ENCODE data around the gene HK1.

Gene HK1

DNA sequence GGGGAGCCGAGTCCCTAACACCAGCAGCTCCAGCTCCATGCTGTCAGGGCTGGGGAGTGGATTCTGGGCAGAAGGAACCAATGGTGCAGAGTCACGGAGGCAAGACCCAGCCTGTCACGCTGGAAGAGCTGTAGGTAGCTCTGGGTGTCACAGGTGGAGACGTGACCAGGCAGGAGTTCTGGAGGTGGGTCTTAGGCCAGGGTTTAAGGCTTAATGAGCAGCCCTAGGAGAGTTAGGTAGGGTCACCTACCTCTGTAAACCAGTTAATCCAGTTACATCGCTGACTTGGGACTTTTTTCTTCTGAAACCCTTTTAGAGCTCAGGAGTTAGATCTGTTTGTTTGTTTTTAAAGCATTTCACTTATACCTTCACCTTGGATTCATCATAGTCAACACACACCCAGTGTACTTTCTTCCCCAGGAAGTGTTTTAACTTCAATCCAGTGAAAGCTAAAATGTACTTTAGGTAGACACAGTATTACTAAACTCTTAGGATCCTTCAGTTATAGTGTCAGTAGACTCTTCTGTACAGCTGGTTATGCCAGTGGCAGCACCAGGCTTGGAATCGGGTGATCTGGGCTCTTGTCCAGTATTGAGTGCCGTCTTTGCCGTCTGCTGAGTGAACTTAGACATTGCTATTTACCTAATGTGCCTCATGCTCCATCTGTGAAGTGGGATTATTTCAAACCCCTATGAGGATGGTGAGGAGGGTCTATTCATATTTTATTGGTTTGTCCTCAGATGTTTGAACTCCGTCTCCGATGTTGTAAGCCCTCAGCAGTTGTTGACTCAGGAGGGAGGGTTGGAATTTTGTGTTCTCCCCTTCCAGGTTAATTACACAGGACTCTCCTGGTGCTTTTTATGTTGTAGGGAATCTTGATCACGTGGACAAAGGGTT is 107.4 kb downstream of the HK1 start:
- H3K9me3 ChIP-seq (ENCODE audit: control insufficient read depth, insufficient read depth, low read depth, low read length) = no peaks in the 10 kb centered on the region
- no peaks in the 10 kb centered on the region for H3K4me1 ChIP-seq (ENCODE audit: control insufficient read depth, insufficient read depth, low read length)
- H3K27ac ChIP-seq (ENCODE audit: extremely low read depth, low read depth, low read length) = no peak overlapping the region
- H3K36me3 ChIP-seq (ENCODE audit: control insufficient read depth in 2 of 2, insufficient read depth in 1 of 2, low read length in 2 of 2) = peaks cover 16 to 79% of the 10 kb centered on the region in 2 experiments
- H3K4me3 ChIP-seq (ENCODE audit: low read depth, low read length) = no peak overlapping the region
- no peak for TF ChIP-seq ZNF138 (tag by site-specific recombination; IDR thresholded peaks at IDR 0.05; ENCODE audit: borderline replicate concordance)
- TF ChIP-seq ZFP3 (tag by site-specific recombination; IDR thresholded peaks at IDR 0.05; ENCODE audit: low read depth) = no peak
- no peak for TF ChIP-seq ZNF391 (tag by site-specific recombination; IDR thresholded peaks at IDR 0.05; ENCODE audit: borderline replicate concordance, low read depth)
- no peak for TF ChIP-seq ZNF555 (tag by site-specific recombination; conservative IDR thresholded peaks at IDR 0.05)
- TF ChIP-seq, protein P1, sequence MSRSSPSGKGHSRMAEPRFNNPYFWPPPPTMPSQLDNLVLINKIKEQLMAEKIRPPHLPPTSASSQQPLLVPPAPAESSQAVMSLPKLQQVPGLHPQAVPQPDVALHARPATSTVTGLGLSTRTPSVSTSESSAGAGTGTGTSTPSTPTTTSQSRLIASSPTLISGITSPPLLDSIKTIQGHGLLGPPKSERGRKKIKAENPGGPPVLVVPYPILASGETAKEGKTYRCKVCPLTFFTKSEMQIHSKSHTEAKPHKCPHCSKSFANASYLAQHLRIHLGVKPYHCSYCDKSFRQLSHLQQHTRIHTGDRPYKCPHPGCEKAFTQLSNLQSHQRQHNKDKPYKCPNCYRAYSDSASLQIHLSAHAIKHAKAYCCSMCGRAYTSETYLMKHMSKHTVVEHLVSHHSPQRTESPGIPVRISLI (tag by site-specific recombination; IDR thresholded peaks at IDR 0.05) = no peak
- no peak for TF ChIP-seq ZSCAN30 (tag by site-specific recombination; IDR thresholded peaks at IDR 0.05)
- TF ChIP-seq ZNF629 (tag by site-specific recombination; IDR thresholded peaks at IDR 0.05) = no peak
- TF ChIP-seq HOXD13 (CRISPR knock-in tag; IDR thresholded peaks at IDR 0.05; ENCODE audit: borderline replicate concordance) = no peak
- no peak for TF ChIP-seq ZNF155 (tag by site-specific recombination; IDR thresholded peaks at IDR 0.05)
- TF ChIP-seq ZNF530 (tag by site-specific recombination; IDR thresholded peaks at IDR 0.05; ENCODE audit: low read depth) = no peak
- no peak for TF ChIP-seq ZNF843 (tag by site-specific recombination; IDR thresholded peaks at IDR 0.05)
- TF ChIP-seq, protein P2, sequence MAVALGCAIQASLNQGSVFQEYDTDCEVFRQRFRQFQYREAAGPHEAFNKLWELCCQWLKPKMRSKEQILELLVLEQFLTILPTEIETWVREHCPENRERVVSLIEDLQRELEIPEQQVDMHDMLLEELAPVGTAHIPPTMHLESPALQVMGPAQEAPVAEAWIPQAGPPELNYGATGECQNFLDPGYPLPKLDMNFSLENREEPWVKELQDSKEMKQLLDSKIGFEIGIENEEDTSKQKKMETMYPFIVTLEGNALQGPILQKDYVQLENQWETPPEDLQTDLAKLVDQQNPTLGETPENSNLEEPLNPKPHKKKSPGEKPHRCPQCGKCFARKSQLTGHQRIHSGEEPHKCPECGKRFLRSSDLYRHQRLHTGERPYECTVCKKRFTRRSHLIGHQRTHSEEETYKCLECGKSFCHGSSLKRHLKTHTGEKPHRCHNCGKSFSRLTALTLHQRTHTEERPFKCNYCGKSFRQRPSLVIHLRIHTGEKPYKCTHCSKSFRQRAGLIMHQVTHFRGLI (tag by site-specific recombination; IDR thresholded peaks at IDR 0.05) = no peak
- TF ChIP-seq, protein P3, sequence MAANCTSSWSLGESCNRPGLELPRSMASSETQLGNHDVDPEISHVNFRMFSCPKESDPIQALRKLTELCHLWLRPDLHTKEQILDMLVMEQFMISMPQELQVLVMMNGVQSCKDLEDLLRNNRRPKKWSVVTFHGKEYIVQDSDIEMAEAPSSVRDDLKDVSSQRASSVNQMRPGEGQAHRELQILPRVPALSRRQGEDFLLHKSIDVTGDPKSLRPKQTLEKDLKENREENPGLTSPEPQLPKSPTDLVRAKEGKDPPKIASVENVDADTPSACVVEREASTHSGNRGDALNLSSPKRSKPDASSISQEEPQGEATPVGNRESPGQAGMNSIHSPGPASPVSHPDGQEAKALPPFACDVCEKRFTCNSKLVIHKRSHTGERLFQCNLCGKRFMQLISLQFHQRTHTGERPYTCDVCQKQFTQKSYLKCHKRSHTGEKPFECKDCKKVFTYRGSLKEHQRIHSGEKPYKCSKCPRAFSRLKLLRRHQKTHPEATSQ (tag by site-specific recombination; IDR thresholded peaks at IDR 0.05) = no peak
- TF ChIP-seq MZF1 (tag by site-specific recombination; IDR thresholded peaks at IDR 0.05; ENCODE audit: borderline replicate concordance) = no peak
- TF ChIP-seq ZNF473 (tag by site-specific recombination; IDR thresholded peaks at IDR 0.05) = no peak
- no peak for TF ChIP-seq ZNF571 (tag by site-specific recombination; IDR thresholded peaks at IDR 0.05)
- TF ChIP-seq, protein P4, sequence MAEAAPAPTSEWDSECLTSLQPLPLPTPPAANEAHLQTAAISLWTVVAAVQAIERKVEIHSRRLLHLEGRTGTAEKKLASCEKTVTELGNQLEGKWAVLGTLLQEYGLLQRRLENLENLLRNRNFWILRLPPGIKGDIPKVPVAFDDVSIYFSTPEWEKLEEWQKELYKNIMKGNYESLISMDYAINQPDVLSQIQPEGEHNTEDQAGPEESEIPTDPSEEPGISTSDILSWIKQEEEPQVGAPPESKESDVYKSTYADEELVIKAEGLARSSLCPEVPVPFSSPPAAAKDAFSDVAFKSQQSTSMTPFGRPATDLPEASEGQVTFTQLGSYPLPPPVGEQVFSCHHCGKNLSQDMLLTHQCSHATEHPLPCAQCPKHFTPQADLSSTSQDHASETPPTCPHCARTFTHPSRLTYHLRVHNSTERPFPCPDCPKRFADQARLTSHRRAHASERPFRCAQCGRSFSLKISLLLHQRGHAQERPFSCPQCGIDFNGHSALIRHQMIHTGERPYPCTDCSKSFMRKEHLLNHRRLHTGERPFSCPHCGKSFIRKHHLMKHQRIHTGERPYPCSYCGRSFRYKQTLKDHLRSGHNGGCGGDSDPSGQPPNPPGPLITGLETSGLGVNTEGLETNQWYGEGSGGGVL (tag by site-specific recombination; IDR thresholded peaks at IDR 0.05) = no peak
- no peak for TF ChIP-seq ZNF157 (tag by site-specific recombination; IDR thresholded peaks at IDR 0.05)
- TF ChIP-seq PRDM1 (tag by site-specific recombination; IDR thresholded peaks at IDR 0.05) = no peak
- ChIA-PET CTCF (interaction anchor here (0.5 to 0.6 kb wide), 2 partner anchors 149 to 151 kb away, joined by 3 to 4 read pairs; no protein-coding TSS in a partner anchor), POLR2A (no interaction called here)

Data from HEK293 (cell line).